Vagina (tissue), 2 donors: ENCODE data around the gene ATP1B3.

Experiments used
- POLR2AphosphoS5 ChIP-seq, 2 donors: sonication (generic); formaldehyde crosslinking; IDR thresholded peaks; one replicate each; pipeline ENCODE4 v1.9.0; 2017; ENCODE audit warnings: antibody characterized with exemption in 2 of 2, mild to moderate bottlenecking in 2 of 2, low read depth in 1 of 2; ENCODE audit not compliant: insufficient read depth in 1 of 2
- TF ChIP-seq, protein P1 (sequence below), 3 experiments: fragments of 450-650 bp in 2 of 3; fragments of 200-600 bp in 1 of 3; sonication (generic) in 1 of 3; IDR thresholded peaks; one replicate each; pipeline ENCODE4 v1.5.1; 2017 to 2019; ENCODE audit warnings: antibody characterized with exemption in 3 of 3, mild to moderate bottlenecking in 2 of 3, moderate library complexity in 2 of 3

- TF ChIP-seq, protein P1, sequence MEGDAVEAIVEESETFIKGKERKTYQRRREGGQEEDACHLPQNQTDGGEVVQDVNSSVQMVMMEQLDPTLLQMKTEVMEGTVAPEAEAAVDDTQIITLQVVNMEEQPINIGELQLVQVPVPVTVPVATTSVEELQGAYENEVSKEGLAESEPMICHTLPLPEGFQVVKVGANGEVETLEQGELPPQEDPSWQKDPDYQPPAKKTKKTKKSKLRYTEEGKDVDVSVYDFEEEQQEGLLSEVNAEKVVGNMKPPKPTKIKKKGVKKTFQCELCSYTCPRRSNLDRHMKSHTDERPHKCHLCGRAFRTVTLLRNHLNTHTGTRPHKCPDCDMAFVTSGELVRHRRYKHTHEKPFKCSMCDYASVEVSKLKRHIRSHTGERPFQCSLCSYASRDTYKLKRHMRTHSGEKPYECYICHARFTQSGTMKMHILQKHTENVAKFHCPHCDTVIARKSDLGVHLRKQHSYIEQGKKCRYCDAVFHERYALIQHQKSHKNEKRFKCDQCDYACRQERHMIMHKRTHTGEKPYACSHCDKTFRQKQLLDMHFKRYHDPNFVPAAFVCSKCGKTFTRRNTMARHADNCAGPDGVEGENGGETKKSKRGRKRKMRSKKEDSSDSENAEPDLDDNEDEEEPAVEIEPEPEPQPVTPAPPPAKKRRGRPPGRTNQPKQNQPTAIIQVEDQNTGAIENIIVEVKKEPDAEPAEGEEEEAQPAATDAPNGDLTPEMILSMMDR (IDR thresholded peaks at IDR 0.05), result no peak
- no peak for TF ChIP-seq POLR2AphosphoS5 (IDR thresholded peaks at IDR 0.05; ENCODE audit: insufficient read depth in 1 of 2, low read depth in 1 of 2)
Observed at GRCh38 chr3:141887051-141887450, 10.6 kb downstream of the ATP1B3 start.
